DOHH2 (cell line): ENCODE measurements around the gene PRRG4.

Source experiments
- CTCF ChIP-seq: fragments of 200-600 bp; sonication (generic); IDR thresholded peaks from one replicate; pipeline ENCODE4 v1.5.1; 2014; ENCODE audit warnings: antibody characterized with exemption, mild to moderate bottlenecking, low read depth, low read length; ENCODE audit not compliant: poor library complexity, severe bottlenecking
- EZH2phosphoT487 ChIP-seq: fragments of 200-600 bp; sonication (generic); IDR thresholded peaks from 2 replicates; pipeline ENCODE4 v1.6.1; 2017; ENCODE audit warnings: borderline replicate concordance, mild to moderate bottlenecking, antibody characterized with exemption, low read length, moderate library complexity, mixed read lengths

DNA sequence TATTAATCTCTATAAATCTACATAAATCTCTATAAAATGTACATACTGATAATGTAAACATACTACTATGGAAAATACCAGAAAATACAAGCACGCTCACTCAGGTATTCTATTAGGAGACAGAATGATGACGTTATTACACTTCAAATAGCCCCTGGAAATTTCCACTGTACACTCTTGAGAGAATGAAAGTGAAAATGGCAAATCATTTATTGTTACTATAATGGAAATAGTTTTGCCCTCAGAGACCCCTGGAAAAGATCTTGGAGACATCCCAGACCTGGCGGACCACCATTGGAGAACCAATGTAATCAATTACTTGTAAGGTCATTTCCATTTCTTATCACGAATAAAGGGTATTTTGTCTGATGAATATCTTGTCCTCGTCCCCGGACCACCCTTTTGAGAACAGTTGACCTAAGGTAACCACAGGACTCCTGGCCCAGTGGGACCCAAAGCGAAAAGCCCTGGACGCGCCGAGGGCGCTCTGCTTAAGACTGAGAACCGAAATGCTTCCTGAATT, 509 bp upstream of the PRRG4 start:
- TF ChIP-seq CTCF: no peak
- peak; percentile 90; the same call in 1 of the 2 replicates for TF ChIP-seq EZH2phosphoT487
